DND-41 (cell line): Measurements from ENCODE around the gene ITGB2.

Experiments
- ATAC-seq: fragments of 200-7000 bp; cut with Tn5 transposase; 3 replicates; pipeline ENCODE4 v1.9.1; 2021; ENCODE audit warnings: low read depth; ENCODE audit not compliant: insufficient read depth
- DNase-seq: peaks from one replicate; pipeline ENCODE4 v3.0.0-alpha.2; 2020
- H2AFZ ChIP-seq: 2 replicates; pipeline ENCODE4 v1.6.0; 2012; ENCODE audit warnings: low read depth, low read length
- H3K27ac ChIP-seq: 2 replicates; pipeline ENCODE4 v1.5.1; 2012; ENCODE audit warnings: low read length, inconsistent platforms
- H3K27me3 ChIP-seq: fragments of 200-600 bp; sonication (generic); 2 replicates; pipeline ENCODE4 v1.6.0; 2012; ENCODE audit warnings: low read length, mild to moderate bottlenecking, inconsistent platforms; ENCODE audit not compliant: insufficient read depth, poor library complexity
- H3K36me3 ChIP-seq: 2 replicates; pipeline ENCODE4 v1.5.1; 2012; ENCODE audit warnings: low read length, inconsistent platforms; ENCODE audit not compliant: insufficient read depth
- H3K4me1 ChIP-seq: 2 replicates; pipeline ENCODE4 v1.5.1; 2012; ENCODE audit warnings: mild to moderate bottlenecking, low read length; ENCODE audit not compliant: insufficient read depth
- H3K4me2 ChIP-seq: 2 replicates; pipeline ENCODE4 v1.6.0; 2012; ENCODE audit warnings: mild to moderate bottlenecking, moderate library complexity, low read length, inconsistent platforms; ENCODE audit not compliant: insufficient read depth
- H3K4me3 ChIP-seq, 2 experiments: fragments of 200-600 bp in 1 of 2; shearing (Covaris generic) in 1 of 2; 2 replicates each; pipeline ENCODE4 v1.5.1; 2012 to 2016; ENCODE audit warnings: inconsistent platforms in 2 of 2, low read length in 2 of 2, mild to moderate bottlenecking in 2 of 2, low read depth in 1 of 2, moderate library complexity in 1 of 2
- H3K79me2 ChIP-seq: 2 replicates; pipeline ENCODE4 v1.6.0; 2012; ENCODE audit warnings: low read length, inconsistent platforms; ENCODE audit not compliant: insufficient read depth
- H3K9ac ChIP-seq: 2 replicates; pipeline ENCODE4 v1.6.0; 2012; ENCODE audit warnings: low read depth, mild to moderate bottlenecking, inconsistent platforms, low read length, moderate library complexity
- H3K9me3 ChIP-seq: 2 replicates; pipeline ENCODE4 v1.5.1; 2012; ENCODE audit warnings: low read length, moderate library complexity, mild to moderate bottlenecking, inconsistent platforms; ENCODE audit not compliant: insufficient read depth, severe bottlenecking
- H4K20me1 ChIP-seq: 2 replicates; pipeline ENCODE4 v1.6.0; 2012; ENCODE audit warnings: low read length; ENCODE audit not compliant: insufficient read depth
- EZH2 ChIP-seq: IDR thresholded peaks from 3 replicates; pipeline ENCODE4 v1.6.1; 2012; ENCODE audit warnings: borderline replicate concordance, low read depth, mild to moderate bottlenecking, moderate library complexity, low read length, inconsistent platforms; ENCODE audit not compliant: severe bottlenecking
- TF ChIP-seq, protein P1 (sequence below): IDR thresholded peaks from 2 replicates; pipeline ENCODE4 v1.5.1; 2012; ENCODE audit warnings: borderline replicate concordance, low read length, moderate library complexity, mild to moderate bottlenecking; ENCODE audit not compliant: poor library complexity, severe bottlenecking; ENCODE audit errors: extremely low read depth

ITGB2 gene

DNA sequence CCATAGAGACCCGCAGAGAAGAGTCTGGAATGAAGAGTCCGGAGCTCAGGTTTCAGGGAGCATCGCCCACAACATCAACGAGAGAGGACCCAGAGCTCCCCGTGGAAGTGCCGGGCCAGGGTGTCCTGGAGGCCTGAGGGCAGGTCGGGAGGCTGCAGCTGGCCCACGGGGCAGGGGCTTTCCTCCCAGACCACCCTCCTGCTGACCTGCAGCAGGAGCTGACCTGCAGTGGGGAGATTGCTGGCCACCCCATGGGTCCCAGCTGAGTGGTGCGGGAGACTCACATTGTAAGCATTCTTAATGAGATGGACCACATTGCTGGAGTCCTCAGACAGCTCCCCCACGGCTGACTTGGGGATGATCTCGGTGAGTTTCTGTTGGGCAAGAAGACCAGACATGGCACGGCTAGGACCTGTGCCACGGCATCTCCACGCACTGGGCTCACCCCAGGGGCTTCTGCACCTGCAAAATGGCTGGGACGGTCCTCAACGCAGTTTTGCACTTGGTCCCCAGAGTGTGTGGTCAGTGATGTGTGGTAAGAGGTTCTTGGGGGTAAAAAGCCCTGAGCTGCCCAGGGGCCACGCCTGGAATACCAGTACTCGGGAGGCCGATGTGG lies 25.9 kb downstream of the ITGB2 start:
- Histone ChIP-seq H3K9me3 (no peaks in the 10 kb centered on the region), H3K9ac (no peak overlapping the region), H3K79me2 (no peaks in the 10 kb centered on the region), H3K4me2 (no peak overlapping the region), H3K27ac (no peak overlapping the region), H3K27me3 (no peaks in the 10 kb centered on the region), H3K36me3 (peaks cover 67% of the 10 kb centered on the region), H4K20me1 (peaks cover 20% of the 10 kb centered on the region), H3K4me1 (no peaks in the 10 kb centered on the region), H2AFZ (no peak overlapping the region), H3K4me3 (no peak overlapping the region)
- no peak for DNase-seq
- no peak for TF ChIP-seq EZH2
- TF ChIP-seq, protein P1, sequence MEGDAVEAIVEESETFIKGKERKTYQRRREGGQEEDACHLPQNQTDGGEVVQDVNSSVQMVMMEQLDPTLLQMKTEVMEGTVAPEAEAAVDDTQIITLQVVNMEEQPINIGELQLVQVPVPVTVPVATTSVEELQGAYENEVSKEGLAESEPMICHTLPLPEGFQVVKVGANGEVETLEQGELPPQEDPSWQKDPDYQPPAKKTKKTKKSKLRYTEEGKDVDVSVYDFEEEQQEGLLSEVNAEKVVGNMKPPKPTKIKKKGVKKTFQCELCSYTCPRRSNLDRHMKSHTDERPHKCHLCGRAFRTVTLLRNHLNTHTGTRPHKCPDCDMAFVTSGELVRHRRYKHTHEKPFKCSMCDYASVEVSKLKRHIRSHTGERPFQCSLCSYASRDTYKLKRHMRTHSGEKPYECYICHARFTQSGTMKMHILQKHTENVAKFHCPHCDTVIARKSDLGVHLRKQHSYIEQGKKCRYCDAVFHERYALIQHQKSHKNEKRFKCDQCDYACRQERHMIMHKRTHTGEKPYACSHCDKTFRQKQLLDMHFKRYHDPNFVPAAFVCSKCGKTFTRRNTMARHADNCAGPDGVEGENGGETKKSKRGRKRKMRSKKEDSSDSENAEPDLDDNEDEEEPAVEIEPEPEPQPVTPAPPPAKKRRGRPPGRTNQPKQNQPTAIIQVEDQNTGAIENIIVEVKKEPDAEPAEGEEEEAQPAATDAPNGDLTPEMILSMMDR, result no peak
- ATAC-seq, result no peak

DNA sequence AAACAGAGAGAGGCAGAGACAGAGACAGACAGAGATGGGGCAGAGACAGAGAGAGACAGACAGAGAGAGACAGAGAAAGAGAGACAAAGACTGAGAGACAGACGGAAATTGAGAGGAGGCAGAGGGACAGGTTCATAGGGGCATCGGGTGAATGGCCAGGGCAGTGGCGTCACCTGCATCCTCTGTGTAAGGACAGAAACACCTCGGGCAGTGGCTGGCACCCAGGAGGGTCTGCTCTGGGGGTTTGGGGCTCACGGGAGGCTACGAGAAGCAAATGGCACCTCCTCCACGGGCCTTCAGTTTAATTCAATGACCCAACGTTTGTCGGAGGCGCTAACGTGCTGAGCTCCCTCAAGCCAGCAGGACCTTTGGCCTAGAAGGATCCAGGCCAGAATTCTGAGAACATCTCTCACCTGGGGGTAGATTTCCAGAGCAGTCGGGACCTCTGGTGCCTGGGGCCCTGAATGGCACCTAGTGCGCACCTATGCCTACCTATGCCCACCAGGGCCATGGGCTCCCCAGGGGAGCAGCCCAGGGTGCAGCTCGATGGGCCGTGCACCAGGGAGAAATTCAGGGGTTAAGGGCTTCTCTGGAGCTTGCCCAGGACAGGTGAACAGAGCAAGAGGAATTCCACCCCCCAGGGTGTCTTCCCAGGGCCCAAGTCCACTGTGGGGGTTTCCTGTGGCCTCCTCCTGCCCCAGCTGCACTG lies 26.6 kb downstream of the ITGB2 start:
- H2AFZ ChIP-seq, result no peak overlapping the region
- no peaks in the 10 kb centered on the region for H3K79me2 ChIP-seq
- H3K9ac ChIP-seq, result no peak overlapping the region
- H4K20me1 ChIP-seq, result peaks cover 17% of the 10 kb centered on the region
- H3K36me3 ChIP-seq, result peaks cover 65% of the 10 kb centered on the region
- TF ChIP-seq, protein P1, result no peak
- TF ChIP-seq EZH2, result no peak
- H3K9me3 ChIP-seq, result no peaks in the 10 kb centered on the region
- no peak overlapping the region for H3K4me2 ChIP-seq
- H3K4me3 ChIP-seq, result no peak overlapping the region
- ATAC-seq (no peak), DNase-seq (no peak)
- no peak overlapping the region for H3K27ac ChIP-seq
- no peaks in the 10 kb centered on the region for H3K4me1 ChIP-seq
- H3K27me3 ChIP-seq, result no peaks in the 10 kb centered on the region

DNA sequence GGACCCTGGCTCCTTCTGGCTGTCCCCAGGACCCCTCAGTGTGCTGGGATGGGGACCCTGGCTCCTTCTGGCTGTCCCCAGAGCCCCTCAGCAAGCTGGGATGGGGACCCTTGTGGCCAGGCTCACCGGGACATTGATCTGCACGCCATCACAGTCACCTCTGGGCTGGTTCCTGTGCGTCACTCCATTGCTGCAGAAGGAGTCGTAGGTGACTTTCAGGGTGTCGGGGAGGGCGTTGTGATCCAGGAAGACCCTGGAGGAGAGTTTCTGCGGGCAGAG lies 27.5 kb downstream of the ITGB2 start:
- H4K20me1 ChIP-seq, result peaks cover 15% of the 10 kb centered on the region
- peaks cover 62% of the 10 kb centered on the region for H3K36me3 ChIP-seq
- no peak for TF ChIP-seq EZH2
- TF ChIP-seq, protein P1, result no peak
- H2AFZ ChIP-seq, result no peak overlapping the region
- ATAC-seq (peak; percentile 15; the same call in 1 of the 3 replicates), DNase-seq (no peak)
- H3K4me3 ChIP-seq, result no peak overlapping the region
- no peak overlapping the region for H3K4me2 ChIP-seq
- no peaks in the 10 kb centered on the region for H3K79me2 ChIP-seq
- no peaks in the 10 kb centered on the region for H3K4me1 ChIP-seq
- no peak overlapping the region for H3K9ac ChIP-seq
- no peak overlapping the region for H3K27ac ChIP-seq
- no peaks in the 10 kb centered on the region for H3K9me3 ChIP-seq
- H3K27me3 ChIP-seq, result no peaks in the 10 kb centered on the region
